ENCODE measurements around the gene GALP.

GALP gene

DNA sequence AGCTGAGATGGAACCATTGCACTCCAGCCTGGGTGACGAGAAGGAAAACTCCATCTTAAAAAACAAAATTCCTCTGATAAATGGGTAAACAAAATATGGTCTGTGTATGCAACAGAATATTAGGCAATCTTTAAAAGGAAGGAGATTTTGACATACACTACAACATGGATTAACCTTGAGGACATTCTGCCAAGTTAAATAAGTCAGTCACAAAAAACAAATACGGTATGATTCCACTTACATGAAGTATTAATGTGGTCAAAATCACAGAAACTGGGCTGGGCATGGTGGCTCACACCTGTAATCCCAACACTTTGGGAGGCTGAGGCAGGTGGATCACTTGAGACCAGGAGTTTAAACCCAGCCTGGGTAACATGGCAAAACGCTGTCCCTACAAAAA lies 37.7 kb upstream of the GALP start:
- ATAC-seq: no peak
- TF ChIP-seq ARNTL (CRISPR knock-in tag; IDR thresholded peaks at IDR 0.05; ENCODE audit: borderline replicate concordance, low read depth): no peak
- no peak for TF ChIP-seq ZFP30 (CRISPR knock-in tag; IDR thresholded peaks at IDR 0.05)
- no peak for TF ChIP-seq TOX (CRISPR knock-in tag; IDR thresholded peaks at IDR 0.05; ENCODE audit: borderline replicate concordance)
- TF ChIP-seq SNAI2 (CRISPR knock-in tag; IDR thresholded peaks at IDR 0.05): no peak
- TF ChIP-seq ESRRG (CRISPR knock-in tag; IDR thresholded peaks at IDR 0.05): no peak
- no peak for TF ChIP-seq ISL1 (CRISPR knock-in tag; IDR thresholded peaks at IDR 0.05)
- TF ChIP-seq GLIS3 (CRISPR knock-in tag; IDR thresholded peaks at IDR 0.05): no peak
- TF ChIP-seq, protein P1, sequence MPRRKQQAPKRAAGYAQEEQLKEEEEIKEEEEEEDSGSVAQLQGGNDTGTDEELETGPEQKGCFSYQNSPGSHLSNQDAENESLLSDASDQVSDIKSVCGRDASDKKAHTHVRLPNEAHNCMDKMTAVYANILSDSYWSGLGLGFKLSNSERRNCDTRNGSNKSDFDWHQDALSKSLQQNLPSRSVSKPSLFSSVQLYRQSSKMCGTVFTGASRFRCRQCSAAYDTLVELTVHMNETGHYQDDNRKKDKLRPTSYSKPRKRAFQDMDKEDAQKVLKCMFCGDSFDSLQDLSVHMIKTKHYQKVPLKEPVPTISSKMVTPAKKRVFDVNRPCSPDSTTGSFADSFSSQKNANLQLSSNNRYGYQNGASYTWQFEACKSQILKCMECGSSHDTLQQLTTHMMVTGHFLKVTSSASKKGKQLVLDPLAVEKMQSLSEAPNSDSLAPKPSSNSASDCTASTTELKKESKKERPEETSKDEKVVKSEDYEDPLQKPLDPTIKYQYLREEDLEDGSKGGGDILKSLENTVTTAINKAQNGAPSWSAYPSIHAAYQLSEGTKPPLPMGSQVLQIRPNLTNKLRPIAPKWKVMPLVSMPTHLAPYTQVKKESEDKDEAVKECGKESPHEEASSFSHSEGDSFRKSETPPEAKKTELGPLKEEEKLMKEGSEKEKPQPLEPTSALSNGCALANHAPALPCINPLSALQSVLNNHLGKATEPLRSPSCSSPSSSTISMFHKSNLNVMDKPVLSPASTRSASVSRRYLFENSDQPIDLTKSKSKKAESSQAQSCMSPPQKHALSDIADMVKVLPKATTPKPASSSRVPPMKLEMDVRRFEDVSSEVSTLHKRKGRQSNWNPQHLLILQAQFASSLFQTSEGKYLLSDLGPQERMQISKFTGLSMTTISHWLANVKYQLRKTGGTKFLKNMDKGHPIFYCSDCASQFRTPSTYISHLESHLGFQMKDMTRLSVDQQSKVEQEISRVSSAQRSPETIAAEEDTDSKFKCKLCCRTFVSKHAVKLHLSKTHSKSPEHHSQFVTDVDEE (CRISPR knock-in tag; IDR thresholded peaks at IDR 0.05): no peak
- TF ChIP-seq PPARA (CRISPR knock-in tag; IDR thresholded peaks at IDR 0.05; ENCODE audit: borderline replicate concordance): no peak
- TF ChIP-seq CSDC2 (CRISPR knock-in tag; IDR thresholded peaks at IDR 0.05): no peak
- TF ChIP-seq PATZ1 (CRISPR knock-in tag; IDR thresholded peaks at IDR 0.05; ENCODE audit: borderline replicate concordance): no peak
- TF ChIP-seq CREB5 (CRISPR knock-in tag; IDR thresholded peaks at IDR 0.05; ENCODE audit: low read depth): no peak
- TF ChIP-seq, protein P2, sequence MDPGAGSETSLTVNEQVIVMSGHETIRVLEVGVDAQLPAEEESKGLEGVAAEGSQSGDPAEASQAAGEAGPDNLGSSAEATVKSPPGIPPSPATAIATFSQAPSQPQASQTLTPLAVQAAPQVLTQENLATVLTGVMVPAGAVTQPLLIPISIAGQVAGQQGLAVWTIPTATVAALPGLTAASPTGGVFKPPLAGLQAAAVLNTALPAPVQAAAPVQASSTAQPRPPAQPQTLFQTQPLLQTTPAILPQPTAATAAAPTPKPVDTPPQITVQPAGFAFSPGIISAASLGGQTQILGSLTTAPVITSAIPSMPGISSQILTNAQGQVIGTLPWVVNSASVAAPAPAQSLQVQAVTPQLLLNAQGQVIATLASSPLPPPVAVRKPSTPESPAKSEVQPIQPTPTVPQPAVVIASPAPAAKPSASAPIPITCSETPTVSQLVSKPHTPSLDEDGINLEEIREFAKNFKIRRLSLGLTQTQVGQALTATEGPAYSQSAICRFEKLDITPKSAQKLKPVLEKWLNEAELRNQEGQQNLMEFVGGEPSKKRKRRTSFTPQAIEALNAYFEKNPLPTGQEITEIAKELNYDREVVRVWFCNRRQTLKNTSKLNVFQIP (CRISPR knock-in tag; IDR thresholded peaks at IDR 0.05; ENCODE audit: borderline replicate concordance, low read depth): no peak
- no peak for TF ChIP-seq OSR1 (CRISPR knock-in tag; IDR thresholded peaks at IDR 0.05)
- no peak for TF ChIP-seq RARB (CRISPR knock-in tag; IDR thresholded peaks at IDR 0.05)
- TF ChIP-seq ZFP3 (CRISPR knock-in tag; IDR thresholded peaks at IDR 0.05): no peak
- no peak for TF ChIP-seq ZNF565 (CRISPR knock-in tag; conservative IDR thresholded peaks at IDR 0.05; ENCODE audit: low read depth)

GRCh38 chr19:56139847-56140582 lies 35.8 kb upstream of the GALP start:
- TF ChIP-seq ISL1 (CRISPR knock-in tag; IDR thresholded peaks at IDR 0.05): no peak
- no peak for TF ChIP-seq RARB (CRISPR knock-in tag; IDR thresholded peaks at IDR 0.05)
- no peak for TF ChIP-seq ZNF8 (CRISPR knock-in tag; IDR thresholded peaks at IDR 0.05)
- TF ChIP-seq ZFP30 (CRISPR knock-in tag; IDR thresholded peaks at IDR 0.05): no peak
- no peak for TF ChIP-seq ZC3H10 (CRISPR knock-in tag; IDR thresholded peaks at IDR 0.05)
- ATAC-seq: peak; percentile 3; the same call in 2 of the 3 replicates

DNA sequence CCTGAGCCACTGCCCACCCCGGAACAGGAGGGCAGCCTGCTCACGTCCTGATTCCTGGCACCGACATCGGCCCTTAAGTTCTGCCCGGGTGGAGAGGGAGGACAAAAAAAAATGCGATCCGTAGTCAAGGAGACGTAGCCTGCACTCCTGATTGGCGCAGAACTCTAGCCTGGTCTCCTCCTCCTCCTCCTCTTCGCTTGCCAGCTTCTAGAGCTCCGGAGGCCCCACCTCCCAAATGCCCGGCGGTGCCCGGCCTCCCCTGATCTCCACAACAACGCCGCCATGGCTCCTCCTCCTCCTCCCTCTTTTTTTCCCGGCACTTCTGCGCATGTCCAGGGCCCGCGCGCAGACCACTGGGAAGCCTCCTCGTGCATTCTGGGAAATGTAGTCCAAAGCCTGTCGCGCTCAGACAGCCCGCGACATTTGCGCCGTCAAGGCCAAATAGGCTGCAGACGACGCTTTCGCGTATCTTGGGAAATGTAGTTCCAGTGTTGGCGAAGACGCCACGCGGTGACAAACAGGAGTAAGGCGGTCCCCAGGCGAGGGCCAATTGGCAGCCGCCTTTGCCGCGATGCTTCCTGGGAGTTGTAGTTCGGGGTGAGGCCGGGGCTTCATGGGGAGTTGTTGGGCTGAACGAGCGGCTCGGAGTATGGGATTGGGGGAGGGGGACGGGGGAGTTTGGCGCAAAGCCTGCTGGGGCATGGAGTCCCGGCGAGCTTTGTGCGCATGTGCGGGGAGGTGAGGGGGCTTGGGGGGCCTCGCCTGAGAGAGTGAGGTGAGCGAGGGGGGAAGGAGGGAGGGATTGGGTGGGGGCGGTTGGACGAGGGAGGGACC lies 35.0 kb upstream of the GALP start, which contains the start of gene ZNF444:
Gene ZNF444, plus strand, starts transcription at position 705 of the 834 bp plus-strand sequence. CDS start 5,625 bp downstream, outside the sequence.
- ATAC-seq: peak; percentile 97
- TF ChIP-seq, protein P1 (CRISPR knock-in tag; IDR thresholded peaks at IDR 0.05): peak; percentile 75; the same call in 1 of the 2 replicates
- no peak for TF ChIP-seq CREB5 (CRISPR knock-in tag; IDR thresholded peaks at IDR 0.05; ENCODE audit: low read depth)
